GM04504 (cell line): ENCODE data around the gene ANO8.
"Not testable (repeated sequence)": the region's sequence is repeated elsewhere in the genome, so short reads cannot be mapped to it uniquely, and the experiment has no call there.

Experiments
- DNase-seq: peaks from one replicate; pipeline ENCODE4 v3.0.0-alpha.2; 2012; ENCODE audit warnings: low read depth

The ANO8 gene

DNA sequence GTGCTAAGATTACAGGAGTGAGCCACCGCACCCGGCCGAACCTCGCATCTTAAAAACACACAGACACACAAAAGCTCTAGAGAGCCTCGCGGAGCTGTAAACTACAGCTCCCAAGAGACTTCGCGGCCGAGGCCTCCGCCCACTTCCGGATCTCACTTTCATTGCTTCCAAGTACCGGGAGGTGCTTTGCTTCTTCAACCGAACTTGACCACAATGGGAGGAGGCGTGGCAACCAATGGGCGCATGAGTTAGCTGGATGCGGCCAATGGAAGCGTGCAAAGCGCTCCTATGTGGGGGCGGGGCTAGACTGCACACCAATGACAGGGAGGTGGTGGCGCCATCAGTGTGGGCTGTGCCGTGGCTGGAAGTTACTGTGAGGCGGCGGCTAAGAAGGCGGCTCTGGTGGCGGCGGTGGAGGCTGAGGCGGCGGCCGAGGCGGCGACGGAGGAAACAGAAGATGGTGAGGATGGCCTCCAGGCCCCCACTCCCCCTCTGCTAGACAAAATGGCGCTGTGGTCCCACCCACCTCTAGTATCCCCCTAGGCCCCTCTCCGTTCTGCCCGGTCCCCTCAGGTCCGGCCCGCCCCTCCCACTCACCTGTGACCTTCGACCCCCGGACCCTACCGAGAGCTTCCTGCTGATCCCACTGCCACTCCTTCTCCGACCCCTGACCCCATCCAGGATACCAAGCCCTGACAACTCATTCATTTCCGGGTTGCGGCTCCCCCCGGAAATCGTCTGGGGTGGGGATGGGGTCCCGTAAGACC lies 25.3 kb downstream of the ANO8 start, which contains the start of gene DDA1:
Gene DDA1 (plus strand): TSS at position 366 of the 767 bp plus-strand sequence. CDS start 92 bp downstream, at position 458.
- DNase-seq: peak; percentile 100

DNA sequence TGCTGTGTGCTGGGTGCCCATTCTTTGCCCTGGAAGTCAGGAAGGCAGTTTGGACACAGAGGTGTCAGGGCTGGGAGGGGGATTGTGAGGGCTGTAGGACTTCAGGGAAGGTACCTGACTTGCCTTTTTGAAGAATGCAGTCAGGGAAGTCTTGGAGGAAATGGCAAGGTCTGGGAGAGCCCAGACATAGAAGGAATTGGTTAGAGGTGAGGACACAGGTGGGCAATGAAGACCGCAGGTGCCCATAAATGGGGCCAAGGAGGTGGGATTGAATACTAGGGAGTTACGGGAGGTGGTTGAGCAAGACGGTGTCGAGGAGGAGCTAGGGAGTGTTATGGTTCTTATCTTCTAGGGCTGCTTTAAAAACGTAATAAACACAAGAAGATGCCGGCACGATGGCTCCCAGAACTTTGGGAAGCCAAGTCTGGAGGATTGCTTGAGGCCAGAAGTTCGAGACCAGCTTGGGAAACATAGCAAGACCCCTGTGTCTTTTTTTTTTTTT lies 26.7 kb downstream of the ANO8 start:
- DNase-seq: no peak

DNA sequence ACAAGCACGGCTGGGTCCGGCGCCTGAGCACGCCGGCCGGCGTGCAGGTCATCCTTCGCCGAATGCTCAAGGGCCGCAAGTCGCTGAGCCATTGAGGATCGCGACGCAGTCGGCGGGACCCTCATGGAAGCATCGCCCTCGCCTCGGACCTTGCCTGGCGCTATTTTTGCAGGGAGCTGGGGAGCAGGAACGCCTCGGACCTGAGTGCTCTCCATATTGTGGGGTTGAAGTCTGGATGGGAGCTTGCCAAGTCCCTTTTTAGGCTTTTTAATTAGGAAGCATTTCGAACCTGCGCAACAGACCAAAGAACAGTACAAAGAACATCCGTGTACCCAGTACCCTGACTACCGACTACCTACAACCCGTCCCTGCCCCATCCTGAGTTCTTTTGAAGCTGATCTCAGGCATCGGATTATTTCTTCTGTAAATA lies 28.4 kb downstream of the ANO8 start:
- no peak for DNase-seq

DNA sequence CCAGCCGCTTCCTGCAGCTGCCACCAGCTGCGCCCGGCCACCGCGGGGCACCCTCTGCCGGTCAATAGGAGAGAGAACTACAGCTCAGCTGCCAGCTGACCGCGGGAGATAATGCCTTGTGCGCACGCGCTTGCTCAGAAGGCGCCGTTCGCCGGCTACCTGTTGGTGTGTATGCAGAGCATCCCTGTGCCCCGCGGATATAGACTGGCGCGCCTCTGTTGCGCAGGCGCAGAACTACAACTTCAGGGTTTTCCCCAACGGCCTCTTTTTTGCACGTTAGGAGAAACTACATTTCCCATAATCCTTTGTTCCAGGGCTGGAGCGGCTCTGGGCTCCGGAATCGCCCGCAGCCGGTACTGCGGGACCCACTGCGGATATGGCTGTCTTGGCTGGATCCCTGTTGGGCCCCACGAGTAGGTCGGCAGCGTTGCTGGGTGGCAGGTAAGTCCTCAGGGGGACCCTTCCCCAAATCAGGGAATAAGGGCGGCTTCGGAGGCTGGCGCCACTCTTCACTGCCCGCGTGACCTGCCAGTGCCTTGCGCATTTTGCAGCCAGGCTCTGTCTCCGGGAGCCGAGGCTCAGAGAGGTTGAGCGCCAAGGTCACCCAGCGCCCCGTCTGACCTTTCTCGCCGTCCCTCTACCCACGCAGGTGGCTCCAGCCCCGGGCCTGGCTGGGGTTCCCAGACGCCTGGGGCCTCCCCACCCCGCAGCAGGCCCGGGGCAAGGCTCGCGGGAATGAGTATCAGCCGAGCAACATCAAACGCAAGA lies 29.0 kb downstream of the ANO8 start, which contains the start of gene MRPL34:
Gene MRPL34 (plus strand): TSS at position 356 of the 768 bp plus-strand sequence. CDS start 21 bp downstream, at position 377.
- DNase-seq: peak; percentile 97

DNA sequence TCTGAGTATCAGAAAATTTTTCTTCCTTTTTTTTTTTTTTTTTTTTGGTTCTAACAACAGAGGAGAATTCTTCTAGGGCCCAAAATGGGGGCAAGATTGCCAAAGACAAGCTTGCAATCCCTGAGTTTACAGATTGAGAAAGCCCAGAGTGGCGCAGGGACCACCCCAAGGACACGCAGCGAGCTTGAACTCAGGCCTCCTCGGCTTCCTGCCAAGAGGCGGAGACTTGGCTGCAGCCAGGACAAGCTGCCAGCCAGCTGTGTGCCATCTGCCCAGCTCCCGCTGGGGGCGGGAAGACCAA lies 29.5 kb downstream of the ANO8 start:
- DNase-seq: no peak

DNA sequence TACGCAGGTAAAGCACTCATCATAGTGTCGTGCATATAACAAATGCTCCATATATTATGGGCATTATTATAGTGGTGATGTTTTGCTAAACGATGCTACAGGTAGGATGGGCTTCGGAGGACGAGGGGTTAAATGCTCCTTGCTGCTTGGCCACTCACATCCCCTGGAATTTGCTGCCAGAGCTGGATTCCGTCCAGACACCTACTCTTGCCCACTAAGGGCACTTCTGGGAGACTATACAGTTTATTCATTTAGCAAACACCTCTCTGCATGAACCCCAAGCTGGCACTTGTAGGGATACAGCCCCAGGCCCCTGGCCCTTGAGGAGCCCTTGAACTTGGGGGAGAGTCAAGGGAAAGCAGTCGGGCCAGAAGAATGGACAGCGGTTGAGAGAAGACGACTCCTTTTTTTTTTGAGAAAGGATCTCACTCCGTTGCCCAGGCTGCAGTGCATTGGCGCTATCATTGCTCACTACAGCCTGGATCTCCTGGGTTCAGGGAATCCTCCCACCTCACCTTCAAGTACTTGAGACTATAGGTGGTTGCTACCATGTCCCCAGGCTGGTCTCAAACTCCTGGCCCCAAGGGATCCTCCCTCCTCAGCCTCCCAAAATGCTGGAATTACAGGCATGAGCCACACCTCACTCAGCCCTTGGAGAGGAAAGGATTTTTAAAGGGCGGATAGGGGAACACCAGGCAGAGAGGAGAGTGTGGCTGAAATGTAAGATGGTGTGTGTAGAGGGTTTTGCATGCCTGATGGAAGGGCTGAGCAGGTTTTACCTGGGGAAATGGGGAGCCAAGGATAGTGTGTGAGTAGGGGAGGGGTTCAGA lies 30.1 kb downstream of the ANO8 start:
- no peak for DNase-seq

DNA sequence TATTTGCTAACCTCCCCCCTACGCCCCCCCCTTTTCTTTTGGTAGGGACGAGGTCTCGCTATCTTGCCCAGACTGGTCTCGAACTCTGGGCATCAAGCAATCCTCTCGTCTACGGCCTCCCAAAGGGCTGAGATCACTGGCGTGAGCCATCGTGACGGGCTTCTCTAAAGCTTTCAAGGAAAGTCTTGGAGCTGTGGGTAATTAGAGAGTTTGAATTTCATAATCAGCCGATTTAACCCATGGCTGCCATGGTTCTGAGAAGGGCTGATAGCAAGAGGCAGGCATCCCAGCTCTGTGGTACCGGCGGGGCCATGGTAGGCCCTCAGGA lies 30.8 kb downstream of the ANO8 start:
- DNase-seq: no peak

DNA sequence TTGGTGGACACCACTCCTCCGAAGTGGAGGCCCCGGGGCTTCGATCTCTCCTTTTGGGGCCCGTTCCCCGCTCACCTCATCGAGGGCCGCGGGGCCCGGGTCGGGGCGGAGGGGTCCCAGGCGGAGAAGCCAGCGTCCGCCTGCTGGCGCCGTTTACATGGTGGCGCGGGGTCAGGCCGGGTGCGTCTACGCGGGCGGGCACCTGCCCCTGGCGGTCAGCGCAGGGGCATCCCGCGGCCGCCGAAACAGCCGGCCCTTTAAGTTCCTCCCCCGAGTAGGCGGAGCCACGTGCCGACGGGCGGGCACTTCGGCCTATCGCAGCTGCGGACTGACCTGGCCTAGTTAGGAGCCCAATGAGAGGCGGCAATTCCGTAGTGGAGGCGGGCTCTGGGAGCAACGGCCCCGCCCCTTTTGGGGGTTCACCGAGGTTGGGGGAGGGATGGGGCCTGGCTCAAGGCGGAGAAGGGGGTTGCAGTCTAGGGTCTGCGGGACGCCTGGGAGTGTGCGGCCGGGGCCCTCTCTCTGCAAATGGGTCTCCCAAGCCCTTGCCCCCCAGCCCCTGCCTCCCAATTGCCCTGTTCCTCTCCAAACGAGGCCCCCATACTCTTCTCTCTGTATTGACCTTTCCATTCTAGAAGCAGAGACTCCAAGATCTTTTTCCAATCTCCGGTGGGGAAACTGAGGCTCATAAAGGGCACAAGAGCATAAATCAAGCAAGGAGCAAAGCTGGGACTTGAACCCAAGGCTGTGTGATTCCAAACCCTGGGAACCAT lies 31.3 kb downstream of the ANO8 start, which contains the start of gene ABHD8:
Gene ABHD8 (minus strand): TSS at position 259 of the 773 bp plus-strand sequence. CDS start 1,809 bp downstream, outside the sequence.
- peak; percentile 88 for DNase-seq

DNA sequence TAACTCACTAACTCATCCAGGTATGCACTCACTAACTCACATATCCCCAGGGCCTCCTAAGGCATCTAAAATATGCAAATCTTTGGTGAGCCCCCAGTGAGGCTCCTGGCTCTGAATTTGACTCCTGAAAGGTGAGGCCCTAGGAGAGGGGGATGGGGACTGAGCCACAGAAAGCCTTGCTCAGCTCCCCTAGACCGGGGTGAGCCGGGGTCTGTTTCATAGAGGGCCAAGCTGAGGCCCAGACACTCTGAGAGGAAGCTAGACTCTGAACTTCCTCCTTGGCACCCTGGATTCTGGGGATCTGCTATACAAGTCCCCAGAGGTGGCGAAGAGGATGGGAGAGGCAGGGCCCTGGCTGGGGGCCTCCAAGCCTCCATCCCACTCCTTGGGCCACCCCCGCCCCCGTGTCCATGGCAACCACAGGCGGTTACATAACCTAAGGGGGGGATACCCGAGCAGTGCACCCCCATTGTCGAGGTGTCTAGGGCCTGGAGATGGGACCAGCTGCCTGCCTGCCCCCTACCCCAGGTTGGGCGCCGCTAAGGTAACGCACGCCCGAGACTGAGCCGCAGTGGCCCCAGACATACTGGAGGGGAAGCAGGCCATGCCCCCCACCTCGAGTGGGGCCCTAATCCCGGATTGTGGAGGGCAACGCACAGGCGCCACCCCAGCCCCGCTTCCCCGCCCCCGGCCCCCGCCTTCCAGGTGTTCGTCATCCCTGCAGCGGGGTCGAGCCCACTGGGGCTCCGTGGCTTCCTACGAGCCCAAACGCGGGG lies 32.1 kb downstream of the ANO8 start:
- DNase-seq: no peak

DNA sequence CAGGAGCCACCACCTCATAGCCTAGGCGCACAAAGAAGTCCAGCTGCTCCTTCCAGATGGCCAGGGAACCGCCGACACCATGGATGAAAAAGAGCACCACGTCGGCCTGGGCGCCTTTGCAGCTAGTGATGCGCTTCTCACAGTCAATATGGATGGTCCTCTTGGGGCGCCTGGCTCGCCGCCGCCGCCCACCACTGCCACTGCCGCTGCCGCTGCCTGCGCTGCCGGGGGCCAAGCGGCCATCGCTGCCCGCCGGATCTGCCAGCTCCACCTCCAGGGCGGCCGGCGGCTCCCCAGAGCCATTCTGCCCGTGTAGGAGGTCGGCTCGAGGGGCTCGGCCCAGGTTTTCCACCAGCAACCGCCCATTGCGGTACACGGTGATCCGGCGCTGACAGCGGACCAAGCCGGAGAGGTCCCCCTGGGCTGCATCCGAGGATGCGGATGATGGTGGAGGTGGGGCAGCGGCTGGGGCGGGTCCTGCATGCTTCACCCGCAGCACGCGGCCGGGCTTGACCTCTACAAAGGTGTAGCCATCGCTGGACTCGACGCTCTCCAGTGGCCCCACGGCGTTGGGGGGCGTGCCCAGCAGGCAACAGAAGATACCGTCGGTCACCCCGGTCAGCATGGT lies 33.5 kb downstream of the ANO8 start:
- no peak for DNase-seq

DNA sequence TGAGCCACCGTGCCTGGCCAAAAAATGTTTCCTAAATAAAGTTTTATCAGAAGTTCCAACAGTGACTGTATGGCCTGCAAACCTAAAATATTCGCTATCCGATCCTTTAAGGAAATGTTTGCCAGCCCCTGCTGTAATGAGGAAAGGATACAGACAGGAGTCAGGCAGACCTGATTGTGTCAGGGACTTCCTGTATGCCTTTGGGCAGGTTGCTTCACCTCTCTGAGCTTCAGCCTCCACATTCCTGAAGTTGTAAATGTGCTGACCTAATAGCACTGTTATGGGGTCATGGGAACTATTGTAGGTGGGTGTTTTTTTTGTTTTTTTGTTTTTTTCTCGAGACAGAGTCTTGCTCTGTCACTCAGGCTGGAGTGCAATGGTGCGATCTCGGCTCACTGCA lies 37.7 kb downstream of the ANO8 start:
- DNase-seq: no peak

DNA sequence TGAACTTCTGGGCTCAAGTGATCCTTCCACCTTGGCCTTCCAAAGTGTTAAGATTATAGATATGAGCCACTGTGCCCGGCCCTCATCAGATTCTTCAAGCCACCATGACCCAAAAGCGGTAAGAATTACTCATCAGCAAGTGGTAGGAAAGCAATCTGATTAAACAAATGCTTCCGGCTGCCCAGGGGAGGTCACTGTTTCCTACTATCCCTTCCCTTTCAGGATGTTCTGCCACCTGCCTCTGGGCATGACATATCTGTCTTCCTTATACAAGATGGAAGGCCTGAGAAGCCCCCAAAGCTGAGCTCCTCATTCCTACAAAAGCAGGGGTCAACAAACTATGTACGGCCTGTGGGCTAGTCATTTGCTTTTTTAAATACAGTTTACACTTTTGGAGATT lies 38.4 kb downstream of the ANO8 start:
- no peak for DNase-seq

DNA sequence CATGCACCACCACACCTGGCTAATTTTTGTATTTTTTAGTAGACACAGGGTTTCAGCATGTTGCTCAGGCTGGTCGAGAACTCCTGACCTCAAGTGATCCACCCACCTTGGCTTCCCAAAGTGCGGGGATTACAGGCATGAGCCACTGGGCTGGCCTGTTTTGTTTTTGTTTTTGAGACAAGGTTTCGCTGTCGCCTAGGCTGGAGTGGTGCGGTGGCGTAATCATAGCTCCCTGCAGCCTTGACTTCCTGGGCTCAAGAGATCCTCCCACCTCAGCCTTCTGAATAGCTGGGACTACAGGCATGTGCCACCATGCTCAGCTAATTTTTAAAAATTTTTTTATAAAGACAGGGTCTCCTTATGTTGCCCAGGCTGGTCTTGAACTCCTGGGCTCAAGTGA lies 39.1 kb downstream of the ANO8 start:
- not testable (repeated sequence) for DNase-seq

DNA sequence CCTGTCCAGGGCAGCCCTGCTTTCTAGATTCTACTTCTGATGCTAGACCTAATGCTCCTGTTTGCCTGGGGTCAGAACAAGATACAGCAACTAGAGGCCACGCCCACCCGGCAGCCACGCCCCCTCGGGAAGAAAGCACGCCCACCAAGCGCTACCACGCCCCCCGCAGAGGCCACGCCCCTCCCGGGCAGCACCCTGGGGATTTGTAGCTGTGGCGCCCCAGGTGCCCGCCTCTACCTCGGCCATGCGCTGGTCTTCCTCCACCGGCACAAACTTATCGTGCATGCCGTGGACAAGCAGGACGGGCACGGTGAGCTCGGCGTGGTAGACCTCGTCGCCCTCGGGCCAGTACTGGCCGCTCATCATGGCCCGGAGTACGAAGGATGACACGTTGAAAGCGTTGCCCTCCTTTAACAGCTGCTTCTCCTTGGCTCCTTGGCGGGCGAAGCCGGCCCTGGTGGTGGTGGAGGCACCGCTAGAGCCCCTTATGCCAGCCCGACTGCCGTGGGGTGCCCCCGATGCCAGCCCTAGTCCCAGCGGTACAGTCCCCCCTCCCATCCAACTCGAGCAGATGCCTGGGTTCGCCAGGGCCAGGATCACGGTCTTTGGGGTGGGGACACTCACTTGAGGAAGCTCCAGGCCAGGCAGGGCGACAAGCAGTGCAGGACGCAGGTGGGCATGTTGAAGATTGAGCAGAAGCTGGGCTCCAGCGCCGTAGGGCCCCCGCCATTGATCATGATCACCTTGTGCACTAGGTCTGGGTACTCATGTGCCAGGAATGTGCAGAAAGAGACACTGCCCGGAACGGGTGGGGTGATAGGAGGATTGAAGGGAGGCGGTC lies 40.4 kb downstream of the ANO8 start:
- no peak for DNase-seq

DNA sequence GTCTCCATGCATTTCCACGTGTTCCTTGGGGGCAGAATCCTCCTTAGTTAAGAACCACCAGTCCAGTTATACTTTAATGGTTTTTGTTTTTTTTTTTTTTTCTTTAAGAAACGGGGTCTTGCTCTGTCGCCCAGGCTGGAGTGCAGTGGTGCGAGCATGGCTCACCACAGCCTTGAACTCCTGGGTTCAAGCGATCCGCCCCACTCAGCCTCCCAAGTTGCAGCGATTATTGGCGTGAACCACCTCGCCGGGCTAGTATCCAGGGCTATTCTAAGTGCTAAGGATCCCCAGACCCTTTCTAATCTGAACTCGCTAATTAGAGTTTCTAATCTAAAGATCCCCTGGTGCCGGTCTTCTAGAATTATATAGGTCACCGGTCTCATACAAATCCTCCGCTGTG lies 41.0 kb downstream of the ANO8 start:
- no peak for DNase-seq

DNA sequence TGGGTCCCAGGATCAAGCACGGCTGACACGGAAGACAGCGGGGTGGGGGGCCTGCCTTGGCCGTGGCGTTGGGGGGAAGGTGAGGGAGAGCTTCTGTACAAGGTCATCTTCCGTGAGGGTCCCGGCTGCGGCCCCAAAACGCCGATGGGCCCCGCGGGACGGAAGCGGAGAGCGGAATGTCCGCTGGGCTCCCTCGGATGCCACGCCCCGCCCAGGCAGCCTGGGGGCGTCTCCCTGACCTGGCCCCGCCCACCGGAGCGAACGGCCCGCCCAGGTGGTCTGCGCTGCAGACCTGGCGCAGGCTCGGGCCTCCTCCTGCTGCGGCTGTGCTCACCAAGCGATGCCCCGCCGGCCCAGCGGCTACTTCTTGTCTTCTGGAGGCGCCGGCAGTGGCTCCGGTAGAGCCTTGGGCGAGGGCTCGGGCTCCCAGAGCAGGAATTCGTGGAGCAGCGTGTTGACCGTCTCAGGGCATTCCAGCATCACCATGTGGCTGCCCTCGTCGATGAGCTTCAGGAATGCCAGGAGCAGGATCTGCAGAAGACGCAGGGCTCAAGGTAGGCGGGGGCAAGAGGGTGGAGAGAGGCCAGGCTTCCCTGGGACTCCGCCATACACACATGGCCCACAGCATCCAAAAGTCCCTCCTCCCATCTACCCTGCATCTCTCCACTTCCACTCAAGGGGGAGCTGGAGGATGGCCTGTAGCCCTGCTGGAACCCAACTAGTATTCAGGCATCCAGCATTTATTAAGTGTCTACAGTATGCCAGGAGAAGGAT lies 42.2 kb downstream of the ANO8 start:
- peak; percentile 85 for DNase-seq

DNA sequence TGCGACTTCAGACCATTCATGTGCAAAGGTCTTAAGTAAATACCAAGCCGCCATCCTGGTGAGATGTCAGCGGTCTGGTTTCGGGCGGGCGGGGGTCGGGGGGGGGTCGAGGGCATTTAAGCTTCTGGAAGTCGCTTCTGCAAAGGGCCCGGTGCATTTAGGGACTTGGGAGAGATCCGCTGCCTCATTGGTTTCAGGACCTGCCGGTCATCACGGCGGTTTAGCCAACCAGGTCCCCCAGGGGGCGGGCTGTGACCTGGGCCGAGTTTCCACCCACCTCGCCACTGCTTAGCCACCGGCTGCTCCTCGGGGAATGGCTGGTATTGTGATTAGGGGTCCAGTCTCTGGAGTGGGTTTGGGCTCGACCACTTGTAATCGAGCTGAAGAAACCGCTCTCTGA lies 45.2 kb downstream of the ANO8 start:
- peak; percentile 55 for DNase-seq

DNA sequence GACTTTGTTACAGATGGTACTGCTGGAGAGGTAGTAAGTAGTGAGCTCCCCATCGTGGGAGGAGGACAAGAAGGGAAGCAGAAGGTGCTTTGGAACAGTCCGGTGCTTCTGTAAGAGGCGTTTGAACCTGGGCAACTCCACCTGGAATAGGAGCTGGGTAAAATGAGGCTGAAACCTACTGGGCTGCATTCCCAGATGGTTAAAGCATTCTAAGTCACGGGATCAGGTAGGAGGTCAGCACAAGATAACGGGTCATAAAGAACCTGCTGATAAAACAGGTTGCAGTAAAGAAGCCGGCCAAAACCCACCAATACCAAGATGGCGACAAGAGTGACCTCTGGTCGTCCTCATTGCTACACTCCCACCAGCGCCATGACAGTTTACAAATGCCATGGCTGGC lies 47.9 kb downstream of the ANO8 start:
- DNase-seq: no peak

DNA sequence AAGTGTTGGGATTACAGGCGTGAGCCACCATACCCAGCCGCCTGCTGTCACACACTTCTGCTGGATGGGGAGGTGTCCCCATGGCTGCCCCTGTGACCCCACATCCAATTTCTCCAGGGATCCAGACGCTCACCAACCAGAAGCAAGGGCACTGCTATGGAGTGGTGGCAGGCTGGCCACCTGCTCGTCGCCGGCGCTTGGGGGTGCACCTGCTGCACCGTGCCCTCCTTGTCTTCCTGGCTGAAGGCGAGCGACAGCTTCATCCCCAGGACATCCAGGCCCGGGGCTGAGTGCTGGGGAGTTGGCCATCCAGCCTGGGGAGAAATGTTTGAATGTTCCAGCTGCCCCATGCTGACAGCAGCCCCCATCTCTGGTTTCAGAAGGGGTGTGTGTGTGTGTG lies 48.4 kb downstream of the ANO8 start:
- DNase-seq: no peak
